ENCODE data around the gene SLIT3. TPM values are rescaled to one million over a fixed set of nuclear protein-coding genes. Genes with fewer than 3 reads are reported as not detected.

Gene SLIT3
- total and polyA plus RNA-seq, 10 of the 15 experiments (the other 5 are each of a cell fraction or from before 2014, with no cell fraction given), result 0.05 TPM; not detected in 9

DNA sequence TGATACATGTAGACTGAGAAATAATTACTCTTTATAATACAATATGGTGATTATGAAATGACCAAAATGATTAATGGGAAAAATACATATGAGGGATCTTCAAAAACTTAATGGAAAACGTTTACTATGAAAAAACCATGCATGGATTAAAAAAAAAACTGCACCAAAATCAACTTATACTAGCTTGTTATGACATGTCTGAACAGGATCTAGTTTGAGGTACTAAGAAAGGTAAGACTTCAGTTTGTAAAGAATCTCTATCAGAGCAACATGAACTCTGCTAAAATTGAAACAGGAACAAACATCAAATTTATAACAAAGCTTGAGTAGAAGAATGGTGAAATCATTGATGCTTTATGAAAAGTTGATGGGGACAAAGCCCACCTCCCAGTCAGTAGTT is 178.0 kb downstream of the SLIT3 start:
- H3K27me3 ChIP-seq (replicated peaks in 1 of 2; ENCODE audit: control insufficient read depth in 2 of 2, insufficient read depth in 2 of 2, low read length in 1 of 2), result peaks cover 0 to 6% of the 10 kb centered on the region in 2 experiments; a peak in 2 of 4 replicates
- H3K36me3 ChIP-seq (ENCODE audit: control insufficient read depth in 2 of 2, insufficient read depth in 2 of 2, low read length in 1 of 2), result no peaks in the 10 kb centered on the region
- ChIA-PET POLR2A (no interaction called here), RAD21 (ENCODE audit: unreplicated experiment) (no interaction called here), CTCF (no interaction called here), SMC1A (ENCODE audit: uncharacterized antibody, unreplicated experiment) (no interaction called here)
- no peak overlapping the region for H3K4me2 ChIP-seq (ENCODE audit: control insufficient read depth, insufficient read depth)
- in situ Hi-C loops (cut with MboI) (no loop called here), intact Hi-C loops (cut with micrococcal nuclease; ENCODE audit: unreplicated experiment) (no loop called here)
- H3K4me1 ChIP-seq (ENCODE audit: control insufficient read depth, insufficient read depth, low read length), result no peaks in the 10 kb centered on the region
- no peak overlapping the region for H3K4me3 ChIP-seq
- no peaks in the 10 kb centered on the region for H4K20me1 ChIP-seq (ENCODE audit: control insufficient read depth, insufficient read depth)
- BruUV-seq (replicated peaks), result no TSS peak
- DNase-seq (ENCODE audit: low read depth, low spot score), result no peak
- no peak overlapping the region for H2AFZ ChIP-seq (ENCODE audit: control insufficient read depth, low read depth, low read length)
- WGBS (ENCODE audit: insufficient coverage, insufficient replicate concordance, low lambda C conversion rate, missing lambda C conversion rate), result 6% methylated on average over 1 of the region's 1 CpG
- no peaks in the 10 kb centered on the region for H3K9me3 ChIP-seq (replicated peaks; ENCODE audit: control insufficient read depth, insufficient read depth, low read length)
- no peak for FAIRE-seq
- ATAC-seq, result no peak
- H3K9ac ChIP-seq (ENCODE audit: control insufficient read depth, insufficient read depth, low read length), result no peak overlapping the region
- no peak overlapping the region for H3K27ac ChIP-seq (ENCODE audit: control insufficient read depth, insufficient read depth)
- H3K79me2 ChIP-seq (ENCODE audit: control insufficient read depth, insufficient read depth, low read length), result no peaks in the 10 kb centered on the region
- no peak for TF ChIP-seq KAT2A (conservative IDR thresholded peaks at IDR 0.05; ENCODE audit: control insufficient read depth, low read depth, low read length)
- TF ChIP-seq MXI1 (IDR thresholded peaks at IDR 0.05; ENCODE audit: low read depth, low read length), result no peak
- TF ChIP-seq ZBTB33 (IDR thresholded peaks at IDR 0.05), result no peak
- no peak for TF ChIP-seq MTA3 (IDR thresholded peaks at IDR 0.05; ENCODE audit: borderline replicate concordance, low read length)

GRCh38 chr5:169121630-169122420 is 179.1 kb downstream of the SLIT3 start:
- POLR2A ChIA-PET, result no interaction called here
- Histone ChIP-seq H2AFZ (ENCODE audit: control insufficient read depth, low read depth, low read length) (no peak overlapping the region), H3K36me3 (ENCODE audit: control insufficient read depth in 2 of 2, insufficient read depth in 2 of 2, low read length in 1 of 2) (no peaks in the 10 kb centered on the region), H4K20me1 (ENCODE audit: control insufficient read depth, insufficient read depth) (no peaks in the 10 kb centered on the region), H3K27me3 (replicated peaks in 1 of 2; ENCODE audit: control insufficient read depth in 2 of 2, insufficient read depth in 2 of 2, low read length in 1 of 2) (peaks cover 0 to 4% of the 10 kb centered on the region in 2 experiments; a peak in 2 of 4 replicates), H3K4me1 (ENCODE audit: control insufficient read depth, insufficient read depth, low read length) (no peaks in the 10 kb centered on the region), H3K4me3 (no peak overlapping the region), H3K27ac (ENCODE audit: control insufficient read depth, insufficient read depth) (no peak overlapping the region), H3K9me3 (replicated peaks; ENCODE audit: control insufficient read depth, insufficient read depth, low read length) (no peaks in the 10 kb centered on the region), H3K9ac (ENCODE audit: control insufficient read depth, insufficient read depth, low read length) (no peak overlapping the region), H3K79me2 (ENCODE audit: control insufficient read depth, insufficient read depth, low read length) (no peaks in the 10 kb centered on the region), H3K4me2 (ENCODE audit: control insufficient read depth, insufficient read depth) (no peak overlapping the region)
- FAIRE-seq (no peak), ATAC-seq (no peak), DNase-seq (ENCODE audit: low read depth, low spot score) (no peak)
- BruUV-seq (replicated peaks), result no TSS peak
- CTCF ChIA-PET, result interaction anchor here (1.1 kb wide), 1 partner anchor 459 kb away, joined by 3 read pairs; no protein-coding TSS in a partner anchor
- intact Hi-C loops (cut with micrococcal nuclease; ENCODE audit: unreplicated experiment), result no loop called here
- RAD21 ChIA-PET (ENCODE audit: unreplicated experiment), result no interaction called here
- 19% methylated on average over 5 of the region's 5 CpGs for WGBS (ENCODE audit: insufficient coverage, insufficient replicate concordance, low lambda C conversion rate, missing lambda C conversion rate)
- in situ Hi-C loops (cut with MboI), result no loop called here
- SMC1A ChIA-PET (ENCODE audit: uncharacterized antibody, unreplicated experiment), result no interaction called here
- TF ChIP-seq KDM1A (IDR thresholded peaks at IDR 0.05; ENCODE audit: borderline replicate concordance), result no peak
- TF ChIP-seq, protein P1, sequence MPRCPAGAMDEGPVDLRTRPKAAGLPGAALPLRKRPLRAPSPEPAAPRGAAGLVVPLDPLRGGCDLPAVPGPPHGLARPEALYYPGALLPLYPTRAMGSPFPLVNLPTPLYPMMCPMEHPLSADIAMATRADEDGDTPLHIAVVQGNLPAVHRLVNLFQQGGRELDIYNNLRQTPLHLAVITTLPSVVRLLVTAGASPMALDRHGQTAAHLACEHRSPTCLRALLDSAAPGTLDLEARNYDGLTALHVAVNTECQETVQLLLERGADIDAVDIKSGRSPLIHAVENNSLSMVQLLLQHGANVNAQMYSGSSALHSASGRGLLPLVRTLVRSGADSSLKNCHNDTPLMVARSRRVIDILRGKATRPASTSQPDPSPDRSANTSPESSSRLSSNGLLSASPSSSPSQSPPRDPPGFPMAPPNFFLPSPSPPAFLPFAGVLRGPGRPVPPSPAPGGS (IDR thresholded peaks at IDR 0.05; ENCODE audit: borderline replicate concordance, insufficient read depth, low read depth, low read length, poor library complexity, severe bottlenecking), result no peak
- no peak for TF ChIP-seq ZNF217 (IDR thresholded peaks at IDR 0.05)
- no peak for TF ChIP-seq GABPA (IDR thresholded peaks at IDR 0.05; ENCODE audit: low read depth)
- no peak for TF ChIP-seq RFX5 (IDR thresholded peaks at IDR 0.05; ENCODE audit: low read depth, low read length)
- no peak for TF ChIP-seq ZSCAN29 (IDR thresholded peaks at IDR 0.05)
- TF ChIP-seq IRF4 (IDR thresholded peaks at IDR 0.05; ENCODE audit: low read depth, low read length), result no peak
- TF ChIP-seq POLR2A (IDR thresholded peaks at IDR 0.05; ENCODE audit: low read depth, low read length), result no peak
- TF ChIP-seq PAX5 (IDR thresholded peaks at IDR 0.05; ENCODE audit: borderline replicate concordance, low read depth, low read length), result no peak
- TF ChIP-seq NBN (IDR thresholded peaks at IDR 0.05), result no peak
- TF ChIP-seq FOXK2 (IDR thresholded peaks at IDR 0.05), result no peak
